HG02623 (cell line): ENCODE results near the gene DLGAP1.
A peak's percentile ranks its signal among the peaks of the same experiment; 100 is the strongest.
"Not testable (repeated sequence)": the region's sequence is repeated elsewhere in the genome, so short reads cannot be mapped to it uniquely, and the experiment has no call there.

Source experiments
- ATAC-seq: cut with Tn5 transposase; IDR thresholded peaks from one replicate; pipeline ENCODE4 v1.9.1; 2021; ENCODE audit warnings: moderate library complexity; ENCODE audit not compliant: unreplicated experiment

The DLGAP1 gene

GRCh38 chr18:3616142-3616541, 839.0 kb downstream of the DLGAP1 start:
- ATAC-seq: no peak

- no peak for ATAC-seq
These were observed 839.6 kb downstream of the DLGAP1 start for GRCh38 chr18:3615374-3615985.

- no peak for ATAC-seq
These were observed 842.8 kb downstream of the DLGAP1 start for GRCh38 chr18:3612315-3612714.

DNA sequence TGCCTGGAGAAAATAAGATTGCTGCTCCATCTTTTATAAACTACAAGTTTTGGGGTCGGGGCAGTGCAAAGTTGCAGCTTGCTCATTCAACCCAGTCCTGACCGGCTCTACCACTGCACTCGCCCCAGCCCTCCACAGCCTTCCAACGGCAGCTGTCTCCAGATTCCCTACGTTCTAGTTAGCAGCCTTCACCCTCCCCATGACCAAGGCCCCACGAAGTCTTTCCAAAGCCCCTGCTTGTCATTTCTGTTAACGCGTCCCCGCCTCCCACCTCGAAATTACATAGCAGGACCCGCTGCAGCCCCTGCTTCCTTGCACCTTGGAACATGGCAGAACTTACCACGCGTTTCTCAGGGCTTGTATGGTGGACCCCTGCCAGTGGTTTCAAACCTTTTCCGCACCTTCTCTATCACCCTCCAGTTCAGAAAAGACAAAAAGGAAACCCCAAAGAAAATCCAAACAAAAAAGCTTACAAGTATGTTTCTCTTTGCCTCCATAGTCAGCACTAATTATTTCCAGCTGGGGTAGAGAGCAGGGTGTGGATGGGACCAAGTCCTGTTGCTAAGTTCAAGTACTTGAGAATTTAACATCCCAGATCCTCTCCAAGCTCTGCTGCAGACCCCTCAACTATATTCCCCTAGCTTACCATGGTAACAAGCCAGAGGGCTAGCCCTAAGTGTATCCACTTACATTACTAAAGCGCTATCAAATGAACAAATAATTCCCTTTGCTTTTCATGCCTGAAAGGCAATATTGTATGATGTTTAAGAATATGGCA, 843.6 kb downstream of the DLGAP1 start:
- no peak for ATAC-seq

- no peak for ATAC-seq
These were observed 844.3 kb downstream of the DLGAP1 start for GRCh38 chr18:3610813-3611212.

DNA sequence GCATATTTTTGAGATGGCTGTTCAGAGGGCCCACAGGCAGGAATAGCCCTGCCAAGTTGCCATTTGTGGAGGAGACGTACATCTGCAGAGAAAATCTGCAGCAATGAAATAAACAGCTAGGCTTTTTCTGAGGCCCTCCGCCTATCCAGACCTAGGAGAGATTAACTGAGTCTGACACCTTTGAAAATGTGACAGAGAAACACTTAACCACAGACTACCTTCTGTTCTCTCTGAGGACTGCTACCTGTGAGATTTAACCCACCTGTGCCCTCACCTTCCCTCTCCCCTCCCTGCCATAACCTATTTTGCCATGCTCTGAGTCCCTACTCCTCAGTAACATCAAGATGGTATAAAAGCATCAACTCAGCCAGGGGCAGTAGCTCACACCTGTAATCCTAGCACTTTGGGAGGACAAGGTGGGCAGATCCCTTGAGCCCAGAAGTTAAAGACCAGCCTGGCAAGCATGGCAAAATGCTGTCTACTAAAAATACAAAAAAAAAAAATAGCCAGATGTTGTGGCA, 844.9 kb downstream of the DLGAP1 start:
- ATAC-seq: no peak

GRCh38 chr18:3608488-3608887, 846.6 kb downstream of the DLGAP1 start:
- ATAC-seq: no peak

- ATAC-seq: not testable (repeated sequence)
These were observed 847.0 kb downstream of the DLGAP1 start for GRCh38 chr18:3608099-3608453.

GRCh38 chr18:3607309-3608098, 847.6 kb downstream of the DLGAP1 start:
- no peak for ATAC-seq

DNA sequence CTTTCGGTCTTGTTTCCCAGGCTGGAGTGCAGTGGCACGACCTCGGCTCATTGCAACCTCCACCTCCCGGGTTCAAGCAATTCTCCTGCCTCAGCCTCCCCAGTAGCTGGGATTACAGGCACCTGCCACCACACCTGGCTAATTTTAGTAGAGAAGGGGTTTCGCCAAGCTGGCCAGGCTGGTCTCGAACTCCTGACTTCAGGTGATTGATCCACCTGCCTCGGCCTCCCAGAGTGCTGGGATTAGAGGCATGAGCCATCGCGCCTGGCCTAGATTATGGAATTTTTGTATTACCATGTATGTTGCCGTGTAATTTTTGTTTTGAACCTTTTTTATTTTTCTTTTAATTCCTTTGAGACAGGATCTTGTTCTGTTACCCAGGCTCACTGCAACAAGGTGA, 848.2 kb downstream of the DLGAP1 start:
- not testable (repeated sequence) for ATAC-seq

- no peak for ATAC-seq
These were observed 849.1 kb downstream of the DLGAP1 start for GRCh38 chr18:3605954-3606443.

DNA sequence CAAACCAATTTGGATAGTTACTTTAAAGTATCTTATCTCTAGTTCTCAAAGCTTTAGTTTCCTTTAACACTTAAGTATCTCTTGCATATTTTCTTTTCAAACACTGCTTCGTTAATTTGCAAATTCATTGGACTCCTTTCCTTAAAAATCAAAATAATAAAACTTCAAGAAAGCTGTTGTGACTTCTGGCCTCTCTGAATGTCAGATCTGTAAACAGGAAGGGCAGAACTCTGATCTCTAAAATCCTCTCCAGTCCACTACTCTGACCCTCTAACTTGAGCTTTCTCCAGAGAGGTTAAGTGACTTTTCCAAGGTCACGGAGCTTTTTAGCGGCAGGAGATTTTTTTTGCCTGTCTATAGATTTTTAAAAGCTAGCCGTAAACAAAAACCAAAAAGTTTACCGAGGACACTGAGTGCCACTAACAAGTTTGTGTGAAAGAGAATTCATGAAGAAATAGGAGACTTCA, 849.6 kb downstream of the DLGAP1 start:
- ATAC-seq: no peak

DNA sequence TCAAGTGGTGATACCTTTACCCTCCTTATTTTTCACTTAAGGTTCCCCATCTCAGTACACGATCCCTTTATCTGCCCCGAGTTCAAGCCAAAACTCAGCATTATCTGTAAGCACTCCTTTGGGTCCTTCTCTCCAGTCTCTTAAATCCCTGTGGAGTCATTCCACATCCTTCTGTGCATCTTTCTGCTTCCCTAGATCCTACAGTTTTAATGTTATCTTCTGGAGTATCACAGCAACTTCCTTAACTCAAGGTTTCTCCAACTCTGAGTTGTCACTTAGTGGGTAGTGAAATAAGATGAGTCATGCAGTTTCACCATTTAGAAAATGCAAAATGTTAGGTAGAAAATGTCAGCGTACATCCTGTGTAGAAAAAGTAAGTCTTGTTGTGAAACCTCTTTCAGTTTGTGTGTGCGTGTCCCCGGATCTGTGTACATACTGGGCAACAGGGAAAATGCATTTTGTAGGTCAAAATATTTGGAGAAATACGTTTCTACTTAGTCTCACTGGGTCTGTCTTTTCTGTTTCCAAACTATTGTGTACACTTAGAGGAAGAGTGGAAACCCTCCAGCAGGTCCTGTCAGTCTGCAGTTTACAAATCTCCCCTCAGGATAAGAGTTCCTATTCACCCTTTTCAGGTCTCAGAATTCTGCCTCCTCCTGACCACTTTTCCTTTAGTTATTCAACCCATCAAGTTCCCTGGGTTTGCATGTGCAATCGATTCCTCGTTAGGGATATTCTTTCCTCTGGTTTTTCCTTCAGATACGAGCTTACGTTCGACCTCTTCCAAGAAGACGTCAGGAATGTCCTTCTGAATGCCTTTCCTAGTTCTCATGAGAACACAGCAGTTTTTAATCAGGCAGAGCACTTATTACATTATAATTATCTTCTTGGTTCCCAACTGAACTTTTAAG, 850.4 kb downstream of the DLGAP1 start:
- ATAC-seq: peak; percentile 89

GRCh38 chr18:3604235-3604497, 850.9 kb downstream of the DLGAP1 start:
- no peak for ATAC-seq

DNA sequence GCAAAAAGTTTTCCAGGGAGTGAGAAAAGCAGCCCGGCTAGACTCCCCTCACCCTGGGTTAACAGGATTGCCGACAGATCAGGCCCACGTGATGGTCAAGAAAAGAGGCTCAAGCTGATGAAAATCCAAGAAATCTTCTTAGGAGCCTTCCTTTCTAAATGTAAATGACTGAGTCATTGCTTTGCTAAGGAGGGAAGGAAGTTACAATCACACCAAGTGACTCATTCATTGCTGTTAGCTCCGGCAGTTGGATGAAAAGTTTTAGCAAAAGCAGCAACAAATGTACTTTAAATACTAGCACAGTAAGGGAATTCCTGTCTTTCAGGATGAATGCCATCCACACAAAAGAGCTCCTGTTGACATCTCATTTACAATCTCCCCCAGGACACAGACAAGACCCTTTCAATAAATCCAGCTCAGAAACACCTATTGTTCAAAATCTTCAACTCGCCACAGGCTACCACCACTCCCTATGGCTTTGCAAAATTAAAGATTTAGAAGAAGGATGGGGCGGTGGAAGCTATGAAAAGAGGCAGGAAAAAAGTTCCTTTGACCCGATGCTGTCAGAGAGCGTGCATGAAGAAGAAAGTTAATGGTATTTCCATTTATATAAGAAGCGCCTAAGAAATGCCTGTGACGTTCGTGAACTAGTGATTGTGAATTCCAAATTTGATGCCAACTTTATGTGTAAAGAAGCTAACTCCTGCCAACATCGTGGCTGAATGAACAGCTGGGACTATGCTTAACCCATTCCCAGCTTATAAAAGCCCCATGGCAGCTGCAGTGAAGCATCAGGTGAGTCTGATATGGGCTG, 851.5 kb downstream of the DLGAP1 start:
- ATAC-seq: no peak

DNA sequence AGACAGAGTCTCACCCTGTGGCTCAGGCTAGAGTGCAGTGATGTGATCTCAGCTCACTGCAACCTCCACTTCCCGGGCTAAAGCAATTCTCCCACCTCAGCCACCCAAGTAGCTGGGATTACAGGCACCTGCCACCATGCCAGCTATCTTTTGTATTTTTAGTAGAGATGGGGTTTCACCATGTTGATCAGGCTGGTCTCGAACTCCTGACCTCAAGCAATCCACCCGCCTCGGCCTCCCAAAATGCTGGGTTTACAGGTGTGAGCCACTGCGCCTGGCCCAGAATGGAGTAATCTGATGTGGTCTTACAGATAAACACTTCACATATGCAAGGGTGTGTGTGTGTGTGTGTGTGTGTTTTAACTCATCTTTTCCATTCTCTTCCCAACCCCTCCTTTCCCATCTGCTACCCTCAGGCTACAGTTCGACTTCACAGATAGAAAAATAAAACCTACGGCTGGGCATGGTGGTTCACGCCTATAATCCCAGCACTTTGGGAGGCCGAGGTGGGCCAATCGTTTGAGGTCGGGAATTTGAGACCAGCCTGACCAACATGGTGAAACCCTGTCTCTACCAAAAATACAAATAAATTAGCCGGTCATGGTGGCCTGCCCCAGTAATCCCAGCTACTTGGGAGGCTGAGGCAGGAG, 853.9 kb downstream of the DLGAP1 start:
- ATAC-seq: not testable (repeated sequence)

DNA sequence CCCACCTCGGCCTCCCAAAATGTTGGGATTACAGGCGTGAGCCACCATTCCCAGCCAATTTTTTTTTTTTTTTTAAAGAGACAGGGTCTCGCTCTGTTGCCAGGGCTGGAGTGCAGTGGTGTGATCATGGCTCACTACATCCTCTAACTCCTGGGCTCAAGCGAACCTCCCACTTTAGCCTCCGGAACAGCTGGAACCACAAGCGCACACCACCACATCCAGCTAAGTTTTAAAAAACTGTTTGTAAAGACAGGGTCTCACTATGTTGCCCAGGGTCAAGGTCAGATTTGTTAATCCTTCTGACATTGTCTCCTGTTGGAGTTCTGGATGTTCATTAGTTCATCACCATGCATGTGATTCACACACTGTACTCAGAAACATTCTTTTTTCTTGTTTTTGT, 855.2 kb downstream of the DLGAP1 start:
- ATAC-seq: no peak

DNA sequence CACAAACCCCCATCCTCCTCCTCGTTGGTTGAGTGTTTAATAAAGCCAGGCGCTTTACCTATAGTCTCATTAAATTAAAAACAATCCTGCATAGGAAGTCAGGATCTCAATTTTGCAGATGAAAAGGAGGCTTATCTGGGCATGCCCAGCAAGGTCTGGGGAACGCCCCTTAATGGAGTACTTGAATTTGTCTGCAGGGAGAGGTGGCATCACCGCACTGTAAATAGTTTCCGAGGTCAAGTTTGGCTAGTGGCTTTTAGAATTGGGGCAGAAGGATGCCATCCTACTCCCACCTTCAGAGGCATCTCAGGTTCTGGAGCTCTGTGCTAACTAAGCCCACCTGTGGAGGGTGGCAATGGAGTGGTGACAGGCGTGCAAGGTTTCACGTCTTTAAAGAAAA, 855.9 kb downstream of the DLGAP1 start:
- no peak for ATAC-seq

DNA sequence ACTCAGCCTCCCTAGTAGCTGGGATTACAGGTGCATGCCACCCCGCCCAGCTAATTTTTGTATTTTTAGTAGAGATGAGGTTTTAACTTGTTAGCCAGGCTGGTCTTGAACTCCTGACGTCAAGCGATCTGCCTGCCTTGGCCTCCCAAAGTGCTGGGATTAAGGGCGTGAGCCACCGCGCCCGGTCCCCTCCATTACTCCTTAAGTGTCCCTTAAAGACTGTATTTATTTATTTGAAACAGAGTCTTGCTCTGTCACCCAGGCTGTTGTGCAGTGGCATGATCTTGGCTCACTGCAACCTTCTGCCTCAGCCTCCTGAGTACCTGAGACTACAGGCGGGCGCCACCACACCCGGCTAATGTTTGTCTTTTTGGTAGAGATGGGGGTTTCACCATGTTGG, 856.5 kb downstream of the DLGAP1 start:
- no peak for ATAC-seq
